Large intestine (tissue), 3 donors: ENCODE results near the gene FRMD4A. TPM values are rescaled to one million over a fixed set of nuclear protein-coding genes. Genes with fewer than 3 reads are reported as not detected.

Experiments used
- DNase-seq, 2 donors: peaks; one replicate each; pipeline versions ENCODE4 v3.0.0 to v3.0.0-alpha.2; 2013
- H3K27ac ChIP-seq: one replicate; pipeline ENCODE4 v1.5.1; 2013; ENCODE audit warnings: low read length
- H3K27me3 ChIP-seq: 2 replicates; pipeline ENCODE4 v1.6.1; 2013; ENCODE audit warnings: low read length; ENCODE audit not compliant: control insufficient read depth, insufficient read depth
- H3K36me3 ChIP-seq: 2 replicates; pipeline ENCODE4 v1.6.1; 2013; ENCODE audit warnings: low read length; ENCODE audit not compliant: control insufficient read depth, insufficient read depth
- H3K4me1 ChIP-seq: one replicate; pipeline ENCODE4 v1.6.1; 2013; ENCODE audit warnings: low read length; ENCODE audit not compliant: control insufficient read depth, insufficient read depth
- H3K4me3 ChIP-seq: one replicate; pipeline ENCODE4 v1.5.1; 2013; ENCODE audit warnings: low read length
- H3K9me3 ChIP-seq: one replicate; pipeline ENCODE4 v1.6.1; 2013; ENCODE audit warnings: mild to moderate bottlenecking, low read depth, low read length, moderate library complexity; ENCODE audit not compliant: control insufficient read depth
- WGBS: methylation state at CpG from one replicate; pipeline ENCODE4 v1.1.5; 2013; ENCODE audit warnings: low lambda C conversion rate; ENCODE audit not compliant: insufficient coverage; 5-methylcytosine and 5-hydroxymethylcytosine counted together
- polyA plus RNA-seq: library from polyadenylated mRNA; unstranded; fragments of 120-200 nt; gene quantifications from one replicate; pipeline ENCODE4 v1.2.1, GENCODE V29; 2013

The FRMD4A gene
- polyA plus RNA-seq, 1 donor: 19.8 TPM

DNA sequence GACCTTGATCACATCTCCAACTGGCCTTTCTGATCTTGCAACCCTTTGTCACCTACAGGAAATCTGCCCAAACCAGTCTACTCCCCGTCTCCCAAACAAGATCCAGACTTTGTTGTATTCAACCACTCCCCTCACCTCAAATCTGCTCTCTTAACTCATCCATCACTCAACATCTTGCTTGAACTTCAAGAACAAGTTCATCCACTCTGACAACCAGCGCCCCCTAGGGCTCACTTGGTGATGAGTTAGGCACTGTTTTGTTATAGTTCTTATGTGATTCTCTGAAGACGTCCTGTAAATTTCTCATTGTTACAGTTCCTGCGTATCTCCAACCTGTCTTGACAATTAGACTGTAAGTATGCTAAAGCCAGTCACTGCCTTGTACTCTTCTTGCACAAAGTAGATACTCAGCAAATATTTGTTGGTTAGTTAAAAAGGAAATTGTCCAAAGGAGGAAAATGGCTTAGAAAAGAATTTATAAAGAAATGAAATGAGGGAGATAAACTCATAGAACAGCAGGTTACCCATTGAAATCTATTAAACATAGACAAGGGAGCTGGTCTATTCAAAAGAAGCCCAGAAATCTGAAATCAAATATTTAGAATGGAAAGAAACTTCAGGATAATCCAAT is 5.3 kb downstream of the FRMD4A start:
- no peak for DNase-seq
- no CpG with 5 or more reads among the region's 4 CpGs for WGBS
- Histone ChIP-seq H3K27ac (no peak overlapping the region), H3K36me3 (no peaks in the 10 kb centered on the region), H3K4me1 (no peaks in the 10 kb centered on the region), H3K9me3 (no peaks in the 10 kb centered on the region), H3K27me3 (peaks cover 14% of the 10 kb centered on the region), H3K4me3 (no peak overlapping the region)

DNA sequence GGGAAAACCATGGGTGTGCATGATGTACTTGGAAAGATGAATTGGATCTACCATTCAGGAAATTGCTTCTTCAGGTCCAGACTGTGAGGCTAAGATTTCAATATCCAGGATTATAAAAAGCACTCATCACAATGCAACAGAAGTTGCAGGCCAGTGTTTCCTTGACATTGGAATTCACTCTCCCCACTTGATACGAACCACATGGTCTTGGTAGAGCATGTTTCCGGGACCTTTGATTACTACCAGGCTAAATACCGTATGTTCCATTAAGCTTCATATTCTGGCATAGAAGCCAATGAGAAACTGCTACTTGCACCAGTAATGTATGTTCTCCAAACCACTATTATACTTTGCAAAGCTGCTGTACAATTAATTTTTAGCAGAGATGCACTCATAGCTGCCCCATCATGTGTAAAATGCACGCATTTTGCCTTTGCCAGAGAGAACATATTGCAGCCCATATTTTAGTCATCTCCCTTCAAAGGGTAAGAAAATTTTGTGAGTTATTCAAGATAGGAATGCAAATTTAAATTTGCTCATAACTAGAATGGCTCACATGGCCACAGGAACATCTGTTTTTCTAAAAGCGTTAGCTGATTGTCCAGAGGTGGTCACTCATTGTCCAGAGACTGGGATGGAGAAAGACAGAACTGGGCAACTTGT is 8.1 kb downstream of the FRMD4A start:
- Histone ChIP-seq H3K4me3 (no peak overlapping the region), H3K27me3 (peaks cover 4% of the 10 kb centered on the region), H3K27ac (no peak overlapping the region), H3K9me3 (no peaks in the 10 kb centered on the region), H3K4me1 (no peaks in the 10 kb centered on the region), H3K36me3 (no peaks in the 10 kb centered on the region)
- WGBS: 0% methylated on average over 1 of the region's 5 CpGs
- DNase-seq: no peak

DNA sequence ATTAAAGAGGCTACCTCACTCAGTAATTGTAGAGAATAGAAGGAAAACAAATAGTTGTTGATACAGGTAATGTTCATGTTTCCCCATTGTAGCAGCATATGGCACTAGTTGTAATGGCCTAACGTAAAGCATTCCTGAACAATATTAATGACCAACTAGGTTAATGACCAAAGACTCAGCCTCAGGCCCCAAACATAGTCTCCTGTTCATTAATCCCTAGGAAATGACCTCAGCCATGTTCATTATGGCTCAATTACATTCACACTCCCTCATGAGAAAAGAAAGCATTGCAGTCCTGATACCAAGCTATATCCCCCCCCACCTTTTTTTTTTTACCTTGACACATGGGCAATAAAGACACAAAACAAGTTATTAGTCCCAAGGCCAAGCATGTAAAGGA is 12.7 kb downstream of the FRMD4A start:
- Histone ChIP-seq H3K4me3 (no peak overlapping the region), H3K36me3 (no peaks in the 10 kb centered on the region), H3K27ac (no peak overlapping the region), H3K27me3 (peaks cover 4% of the 10 kb centered on the region), H3K9me3 (no peaks in the 10 kb centered on the region), H3K4me1 (no peaks in the 10 kb centered on the region)
- DNase-seq: no peak
- WGBS: no CpG with 5 or more reads among the region's 1 CpG

DNA sequence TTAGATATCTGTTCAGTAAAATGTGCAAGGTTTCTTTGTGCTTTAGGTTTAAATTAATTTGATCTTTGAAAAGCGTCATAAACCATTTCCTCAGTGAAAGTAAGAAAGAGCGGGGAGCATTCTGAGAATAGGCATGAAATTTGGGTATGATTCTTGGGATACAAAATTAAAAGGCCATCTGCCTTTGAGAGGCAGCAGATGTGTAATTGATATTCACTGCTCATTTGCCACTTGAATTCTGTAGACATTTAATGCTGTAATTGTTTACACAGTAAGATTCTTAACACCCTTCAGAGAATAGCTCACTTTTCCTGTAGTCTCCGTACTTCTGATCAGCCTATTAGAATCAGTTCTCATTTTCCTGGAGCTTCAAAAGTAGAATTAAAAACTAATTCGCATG is 18.7 kb downstream of the FRMD4A start:
- 74% methylated on average over 4 of the region's 4 CpGs for WGBS
- H3K9me3 ChIP-seq: no peaks in the 10 kb centered on the region
- H3K4me3 ChIP-seq: no peak overlapping the region
- H3K27me3 ChIP-seq: no peaks in the 10 kb centered on the region
- H3K4me1 ChIP-seq: no peaks in the 10 kb centered on the region
- H3K36me3 ChIP-seq: no peaks in the 10 kb centered on the region
- DNase-seq: no peak
- no peak overlapping the region for H3K27ac ChIP-seq

DNA sequence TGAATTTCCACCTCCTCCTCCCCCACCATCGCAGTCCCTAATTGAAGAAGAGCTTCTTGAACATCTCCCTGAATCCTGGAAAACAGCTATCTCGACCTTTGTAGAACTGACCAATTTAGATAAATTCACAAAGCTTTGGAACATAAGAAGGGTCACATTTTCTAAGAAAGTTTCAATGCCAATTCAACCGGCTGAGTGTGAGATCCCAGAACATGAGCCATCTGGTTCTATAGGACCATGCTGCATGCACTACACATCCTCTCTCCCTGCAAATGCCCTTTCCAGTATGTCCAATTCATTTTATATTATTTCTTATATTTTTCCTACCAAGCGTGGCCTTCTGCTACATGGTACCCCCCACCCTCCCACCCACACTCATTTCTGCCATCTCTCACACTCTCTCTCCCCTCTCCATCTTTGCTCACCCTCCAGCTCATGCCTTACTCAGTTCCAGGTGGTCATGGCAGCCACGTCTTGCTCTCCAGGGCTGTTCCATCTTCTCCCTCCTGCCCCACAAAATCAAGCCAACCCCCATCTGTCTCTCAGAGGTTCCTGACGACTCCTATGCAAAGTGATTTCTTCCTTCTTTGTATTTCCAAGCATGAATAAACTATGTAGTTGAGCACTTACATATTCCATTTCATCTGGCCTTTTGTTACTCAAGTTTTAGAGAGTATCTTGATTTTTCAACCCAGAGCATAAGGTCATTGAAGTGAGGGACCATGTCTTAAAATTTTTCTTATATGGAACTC is 19.3 kb downstream of the FRMD4A start:
- no peak overlapping the region for H3K27ac ChIP-seq
- DNase-seq: no peak
- no peaks in the 10 kb centered on the region for H3K9me3 ChIP-seq
- no peaks in the 10 kb centered on the region for H3K27me3 ChIP-seq
- 89% methylated on average over 4 of the region's 6 CpGs for WGBS
- no peaks in the 10 kb centered on the region for H3K36me3 ChIP-seq
- H3K4me3 ChIP-seq: no peak overlapping the region
- H3K4me1 ChIP-seq: no peaks in the 10 kb centered on the region

DNA sequence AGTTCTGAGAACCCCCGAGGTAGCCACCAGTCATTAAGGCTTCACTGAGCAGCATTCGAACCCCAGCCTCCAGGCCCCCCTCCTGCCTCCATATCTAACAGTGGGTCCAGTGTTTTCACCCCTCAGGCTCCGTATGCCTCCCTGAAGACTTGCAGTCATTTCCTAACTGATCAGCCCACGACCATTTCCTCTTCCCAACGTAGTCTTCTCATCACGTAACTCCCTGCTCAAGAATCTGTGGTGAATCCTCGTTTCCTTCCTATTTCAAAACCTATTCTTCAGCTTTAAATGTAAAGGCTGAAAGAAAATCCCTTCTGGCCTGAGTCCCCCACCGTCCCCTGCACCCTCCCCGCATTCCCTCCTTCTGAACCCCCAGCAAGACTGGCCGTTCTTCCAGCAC is 21.1 kb downstream of the FRMD4A start:
- Histone ChIP-seq H3K4me1 (no peaks in the 10 kb centered on the region), H3K4me3 (no peak overlapping the region), H3K36me3 (no peaks in the 10 kb centered on the region), H3K27me3 (no peaks in the 10 kb centered on the region), H3K9me3 (no peaks in the 10 kb centered on the region), H3K27ac (no peak overlapping the region)
- WGBS: no CpG with 5 or more reads among the region's 10 CpGs
- no peak for DNase-seq

DNA sequence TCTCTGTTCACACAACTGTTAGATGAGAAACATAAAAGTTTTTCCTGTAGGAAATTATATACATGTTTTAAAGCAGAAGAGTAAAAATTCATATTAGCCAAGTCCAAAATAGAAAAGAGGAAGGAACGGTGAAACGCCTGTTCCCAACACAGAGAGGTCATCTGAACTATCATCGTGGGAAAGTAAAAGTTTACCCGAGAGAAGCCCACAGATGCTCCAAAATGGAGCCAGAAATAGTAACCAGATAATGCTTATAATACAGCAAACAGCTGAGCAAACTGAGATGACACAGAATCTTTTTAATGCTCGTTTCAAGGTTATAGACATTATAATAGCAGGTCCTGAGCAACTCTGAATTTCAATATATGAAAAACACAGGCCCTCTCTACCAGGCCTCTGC is 24.5 kb downstream of the FRMD4A start:
- Histone ChIP-seq H3K27ac (no peak overlapping the region), H3K4me3 (no peak overlapping the region), H3K27me3 (no peaks in the 10 kb centered on the region), H3K4me1 (no peaks in the 10 kb centered on the region), H3K9me3 (no peaks in the 10 kb centered on the region), H3K36me3 (no peaks in the 10 kb centered on the region)
- no peak for DNase-seq
- 80% methylated on average over 3 of the region's 5 CpGs for WGBS

DNA sequence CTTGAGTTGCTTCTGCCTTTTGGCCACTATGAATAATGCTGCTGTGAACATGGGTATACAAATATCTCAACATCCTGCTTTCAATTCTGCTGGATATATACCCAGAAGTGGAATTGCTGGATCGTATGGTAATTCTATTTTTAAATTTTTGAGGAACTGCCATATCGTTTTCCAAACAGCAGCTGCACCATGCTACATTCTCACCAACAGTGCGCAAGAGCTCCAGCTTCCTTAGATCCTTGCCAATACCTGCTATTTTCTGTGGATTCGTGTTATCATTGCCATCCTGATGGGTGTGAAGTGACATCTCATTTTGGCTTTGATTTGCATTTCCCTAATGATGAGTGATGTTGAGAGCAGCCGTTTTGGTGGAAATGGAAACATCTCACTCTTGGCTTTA is 26.7 kb downstream of the FRMD4A start:
- no peak overlapping the region for H3K4me3 ChIP-seq
- WGBS: 60% methylated on average over 2 of the region's 5 CpGs
- H3K27me3 ChIP-seq: no peaks in the 10 kb centered on the region
- no peaks in the 10 kb centered on the region for H3K9me3 ChIP-seq
- no peak for DNase-seq
- H3K27ac ChIP-seq: no peak overlapping the region
- H3K4me1 ChIP-seq: no peaks in the 10 kb centered on the region
- H3K36me3 ChIP-seq: no peaks in the 10 kb centered on the region

DNA sequence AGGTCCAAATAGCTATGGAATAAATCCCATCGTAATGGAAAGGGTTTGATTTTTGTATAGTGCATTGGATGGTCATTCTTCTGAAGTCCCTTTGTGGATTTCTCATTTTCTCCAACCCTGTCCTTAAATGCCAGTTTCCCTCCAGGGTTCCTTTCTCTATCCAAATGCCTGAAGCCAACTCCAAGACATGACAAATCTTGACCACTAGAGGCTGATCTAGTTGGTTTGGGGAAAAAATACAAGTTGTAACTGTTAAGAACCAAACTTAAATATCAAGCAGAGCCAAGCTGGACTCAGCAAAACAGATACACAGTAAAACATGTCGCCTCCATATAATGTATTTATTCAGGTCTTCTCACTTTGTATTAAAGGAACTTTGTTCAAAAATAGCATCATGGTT is 28.7 kb downstream of the FRMD4A start:
- Histone ChIP-seq H3K27me3 (no peaks in the 10 kb centered on the region), H3K36me3 (no peaks in the 10 kb centered on the region), H3K27ac (no peak overlapping the region), H3K9me3 (no peaks in the 10 kb centered on the region), H3K4me3 (no peak overlapping the region), H3K4me1 (no peaks in the 10 kb centered on the region)
- DNase-seq: no peak
- WGBS: 100% methylated on average over 1 of the region's 2 CpGs

DNA sequence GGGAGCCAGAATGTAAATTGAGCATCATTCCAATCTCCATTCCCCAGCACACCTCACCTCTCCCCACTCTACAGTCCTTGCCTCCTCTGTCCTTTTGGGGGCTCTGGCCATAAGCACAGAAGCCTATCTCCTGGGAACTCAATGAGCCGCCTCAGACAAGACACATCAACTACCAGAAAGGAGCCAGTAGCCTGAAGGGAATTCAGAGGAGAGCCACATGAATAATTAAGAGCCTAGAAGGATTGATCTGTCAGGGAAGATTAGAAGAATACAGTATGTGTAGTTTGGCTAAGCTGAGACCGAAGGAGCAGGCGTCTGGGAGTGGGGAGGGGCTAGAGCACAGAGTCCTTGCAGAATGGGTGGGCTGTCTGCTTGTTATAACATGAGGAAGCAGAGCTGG is 31.2 kb downstream of the FRMD4A start:
- Histone ChIP-seq H3K4me3 (no peak overlapping the region), H3K36me3 (no peaks in the 10 kb centered on the region), H3K27ac (no peak overlapping the region), H3K27me3 (no peaks in the 10 kb centered on the region), H3K4me1 (no peaks in the 10 kb centered on the region), H3K9me3 (no peaks in the 10 kb centered on the region)
- no peak for DNase-seq
- WGBS: 65% methylated on average over 2 of the region's 3 CpGs
